Measurements from ENCODE around the gene UNC5CL. TPM values are rescaled to one million over a fixed set of nuclear protein-coding genes. Genes with fewer than 3 reads are reported as not detected.

Gene UNC5CL
- polyA plus RNA-seq, 1 donor (not counting 4 experiments of a cell fraction or from before 2014, with no cell fraction given), result 0.34 TPM

DNA sequence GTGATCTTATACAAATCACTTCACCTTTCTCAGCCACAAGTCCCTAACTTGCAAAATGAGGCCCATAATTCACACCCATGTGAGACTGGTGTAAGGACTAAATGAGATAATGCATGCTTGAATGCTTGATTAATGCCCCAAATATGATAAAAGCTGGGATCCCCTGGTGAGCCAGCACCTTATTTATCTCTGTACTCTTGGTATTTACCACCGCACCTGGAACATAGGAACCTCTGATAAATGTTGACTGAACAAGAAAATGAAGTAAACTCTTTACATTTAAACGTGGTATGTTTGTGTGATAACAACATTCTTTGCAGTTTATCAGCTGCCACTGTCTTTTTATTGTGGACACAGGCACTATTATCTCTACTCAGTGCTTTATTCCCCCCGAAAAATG is 11.5 kb upstream of the UNC5CL start:
- Histone ChIP-seq H3K36me3 (ENCODE audit: control insufficient read depth in 2 of 2, extremely low read depth in 1 of 2, insufficient read depth in 2 of 2, low read length in 2 of 2) (no peaks in the 10 kb centered on the region), H2AFZ (ENCODE audit: control insufficient read depth, low read length) (no peak overlapping the region), H3K9ac (ENCODE audit: control insufficient read depth, extremely low read depth, insufficient read depth, low read length) (no peak overlapping the region), H4K20me1 (ENCODE audit: control insufficient read depth, extremely low read depth, insufficient read depth, low read length) (no peaks in the 10 kb centered on the region), H3K9me3 (ENCODE audit: control insufficient read depth, low read depth, low read length) (no peaks in the 10 kb centered on the region), H3K27ac (ENCODE audit: control insufficient read depth, insufficient read depth, low read length) (no peak overlapping the region), H3K9me1 (ENCODE audit: control insufficient read depth, extremely low read depth, insufficient read depth, low read length) (no peaks in the 10 kb centered on the region), H3K27me3 (ENCODE audit: control insufficient read depth, extremely low read depth, insufficient read depth, low read length) (no peaks in the 10 kb centered on the region), H3K4me3 (ENCODE audit: control insufficient read depth in 2 of 3, extremely low read depth in 1 of 3, insufficient read depth in 2 of 3, low read depth in 1 of 3, low read length in 3 of 3) (no peak overlapping the region), H3K4me1 (ENCODE audit: control insufficient read depth, extremely low read depth, insufficient read depth, low read length) (peaks cover 14% of the 10 kb centered on the region), H3K4me2 (ENCODE audit: control insufficient read depth, extremely low read depth, insufficient read depth, low read depth, low read length) (no peak overlapping the region), H3K79me2 (ENCODE audit: control insufficient read depth, insufficient read depth, low read length) (no peaks in the 10 kb centered on the region)
- TF ChIP-seq EZH2 (IDR thresholded peaks at IDR 0.05; ENCODE audit: low read length), result no peak
- no peak for TF ChIP-seq CTCF (optimal IDR thresholded peaks at IDR 0.05 in 1 of 3, IDR thresholded peaks at IDR 0.05 in 1 of 3, conservative IDR thresholded peaks at IDR 0.05 in 1 of 3; ENCODE audit: extremely low read depth in 1 of 3, insufficient read depth in 2 of 3, low read length in 3 of 3)
- FAIRE-seq, result no peak
- dilution Hi-C loops (cut with MboI; ENCODE audit: extremely low pct_ligation_motif_present, low sequenced_read_pairs), result no loop called here
- no peak for DNase-seq (ENCODE audit: low read depth, low spot score)

DNA sequence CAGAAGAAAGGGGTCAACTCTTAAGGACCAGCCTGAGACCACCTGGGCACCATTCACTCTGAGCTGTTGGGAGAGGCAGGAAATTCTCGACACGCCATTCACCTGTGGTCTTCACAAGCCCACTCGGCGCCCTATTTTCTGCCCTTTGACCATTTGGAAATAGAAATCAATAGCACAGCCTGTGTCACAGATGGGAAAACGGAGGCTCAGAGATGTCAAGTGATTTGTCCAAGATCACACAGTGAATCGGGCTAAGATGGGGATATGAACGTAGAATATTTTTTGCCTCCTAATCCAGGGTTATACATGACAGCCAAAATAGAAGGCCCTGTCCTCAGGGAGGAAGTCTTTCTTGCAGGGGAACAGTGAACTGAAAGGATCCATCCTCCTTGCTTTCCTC is 10.9 kb upstream of the UNC5CL start:
- no peaks in the 10 kb centered on the region for H3K27me3 ChIP-seq (ENCODE audit: control insufficient read depth, extremely low read depth, insufficient read depth, low read length)
- H3K4me3 ChIP-seq (ENCODE audit: control insufficient read depth in 2 of 3, extremely low read depth in 1 of 3, insufficient read depth in 2 of 3, low read depth in 1 of 3, low read length in 3 of 3), result no peak overlapping the region
- DNase-seq (ENCODE audit: low read depth, low spot score), result no peak
- no peaks in the 10 kb centered on the region for H3K9me3 ChIP-seq (ENCODE audit: control insufficient read depth, low read depth, low read length)
- FAIRE-seq, result no peak
- H4K20me1 ChIP-seq (ENCODE audit: control insufficient read depth, extremely low read depth, insufficient read depth, low read length), result no peaks in the 10 kb centered on the region
- H3K27ac ChIP-seq (ENCODE audit: control insufficient read depth, insufficient read depth, low read length), result no peak overlapping the region
- dilution Hi-C loops (cut with MboI; ENCODE audit: extremely low pct_ligation_motif_present, low sequenced_read_pairs), result no loop called here
- peaks cover 14% of the 10 kb centered on the region for H3K4me1 ChIP-seq (ENCODE audit: control insufficient read depth, extremely low read depth, insufficient read depth, low read length)
- no peak overlapping the region for H3K4me2 ChIP-seq (ENCODE audit: control insufficient read depth, extremely low read depth, insufficient read depth, low read depth, low read length)
- no peak overlapping the region for H2AFZ ChIP-seq (ENCODE audit: control insufficient read depth, low read length)
- H3K79me2 ChIP-seq (ENCODE audit: control insufficient read depth, insufficient read depth, low read length), result no peaks in the 10 kb centered on the region
- no peak overlapping the region for H3K9ac ChIP-seq (ENCODE audit: control insufficient read depth, extremely low read depth, insufficient read depth, low read length)
- H3K9me1 ChIP-seq (ENCODE audit: control insufficient read depth, extremely low read depth, insufficient read depth, low read length), result no peaks in the 10 kb centered on the region
- H3K36me3 ChIP-seq (ENCODE audit: control insufficient read depth in 2 of 2, extremely low read depth in 1 of 2, insufficient read depth in 2 of 2, low read length in 2 of 2), result no peaks in the 10 kb centered on the region
- TF ChIP-seq EZH2 (IDR thresholded peaks at IDR 0.05; ENCODE audit: low read length) (no peak), CTCF (optimal IDR thresholded peaks at IDR 0.05 in 1 of 3, IDR thresholded peaks at IDR 0.05 in 1 of 3, conservative IDR thresholded peaks at IDR 0.05 in 1 of 3; ENCODE audit: extremely low read depth in 1 of 3, insufficient read depth in 2 of 3, low read length in 3 of 3) (no peak)

All from keratinocyte (primary cell).